Endothelial cell (in vitro differentiated cells): ENCODE results near the gene GALNT5. TPM values are rescaled to one million over a fixed set of nuclear protein-coding genes. Genes with fewer than 3 reads are reported as not detected.

ENCODE experiments used
- DNase-seq: peaks from one replicate; pipeline ENCODE4 v3.0.0; 2021; ENCODE audit warnings: low spot score
- H3K27ac Mint-ChIP-seq: one replicate; pipeline ENCODE4 v1.8.0; 2021; ENCODE audit warnings: mixed read lengths, inconsistent platforms; ENCODE audit not compliant: unreplicated experiment
- H3K27me3 Mint-ChIP-seq: one replicate; pipeline ENCODE4 v1.8.0; 2021; ENCODE audit warnings: mild to moderate bottlenecking, moderate library complexity, mixed read lengths, inconsistent platforms; ENCODE audit not compliant: unreplicated experiment
- H3K36me3 Mint-ChIP-seq: one replicate; pipeline ENCODE4 v1.8.0; 2021; ENCODE audit warnings: mild to moderate bottlenecking, low read depth, mixed read lengths, inconsistent platforms; ENCODE audit not compliant: unreplicated experiment
- H3K4me1 Mint-ChIP-seq: one replicate; pipeline ENCODE4 v1.8.0; 2021; ENCODE audit warnings: mild to moderate bottlenecking, mixed read lengths, inconsistent platforms; ENCODE audit not compliant: unreplicated experiment
- H3K4me3 Mint-ChIP-seq: one replicate; pipeline ENCODE4 v1.8.0; 2021; ENCODE audit warnings: mild to moderate bottlenecking, mixed read lengths, inconsistent platforms; ENCODE audit not compliant: unreplicated experiment
- H3K9me3 Mint-ChIP-seq: one replicate; pipeline ENCODE4 v1.8.0; 2021; ENCODE audit warnings: mixed read lengths, inconsistent platforms; ENCODE audit not compliant: unreplicated experiment
- CTCF ChIP-seq: fragments of 200-600 bp; sonication (generic); IDR thresholded peaks from one replicate; pipeline ENCODE4 v1.5.0; 2021; ENCODE audit warnings: antibody characterized with exemption; ENCODE audit not compliant: unreplicated experiment
- total RNA-seq: library from RNA; stranded (reverse); fragmentation: NEBNext Ultra II Directional; extraction: Animal tissue kit (Norgen Biotek cat#: 25700); gene quantifications from one replicate; pipeline ENCODE4 v1.2.1, GENCODE V29; 2021; ENCODE audit not compliant: unreplicated experiment

Gene GALNT5
- total RNA-seq, 1 donor from 2014 or later, result 0.15 TPM

- Mint-ChIP-seq H3K27ac (no peak overlapping the region), H3K4me3 (no peak overlapping the region)
- no peak for TF ChIP-seq CTCF
Observed at GRCh38 chr2:157309878-157310277, 52.4 kb downstream of the GALNT5 start.

DNA sequence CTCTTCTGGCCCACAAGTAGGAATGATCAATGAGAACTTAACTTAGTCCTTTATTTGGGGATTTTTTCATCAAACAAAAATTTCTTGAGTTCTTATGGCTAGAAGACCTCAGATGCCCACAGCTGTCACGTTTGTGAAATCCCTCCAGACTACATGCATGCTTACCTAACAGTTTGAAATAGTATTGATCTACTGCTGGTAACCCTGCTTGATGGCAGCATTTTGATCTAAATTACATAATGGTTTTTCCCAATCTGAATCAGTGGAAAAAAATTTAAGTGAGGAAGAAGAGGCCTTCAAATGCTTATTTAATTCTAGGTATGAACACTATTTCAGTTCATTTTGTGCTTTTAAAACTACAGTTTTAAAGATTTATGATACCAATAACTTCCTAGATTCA is 54.2 kb downstream of the GALNT5 start:
- no peak for TF ChIP-seq CTCF
- DNase-seq, result no peak
- Mint-ChIP-seq H3K27ac (no peak overlapping the region), H3K9me3 (no peaks in the 10 kb centered on the region), H3K4me3 (no peak overlapping the region), H3K27me3 (no peaks in the 10 kb centered on the region), H3K36me3 (no peaks in the 10 kb centered on the region), H3K4me1 (peaks cover 2% of the 10 kb centered on the region)

More at GRCh38 chr2:157309878-157310277, 52.4 kb downstream of the GALNT5 start:
- no peak for DNase-seq
- no peaks in the 10 kb centered on the region for H3K9me3 Mint-ChIP-seq
- no peaks in the 10 kb centered on the region for H3K27me3 Mint-ChIP-seq
- H3K36me3 Mint-ChIP-seq, result no peaks in the 10 kb centered on the region
- H3K4me1 Mint-ChIP-seq, result peaks cover 2% of the 10 kb centered on the region

DNA sequence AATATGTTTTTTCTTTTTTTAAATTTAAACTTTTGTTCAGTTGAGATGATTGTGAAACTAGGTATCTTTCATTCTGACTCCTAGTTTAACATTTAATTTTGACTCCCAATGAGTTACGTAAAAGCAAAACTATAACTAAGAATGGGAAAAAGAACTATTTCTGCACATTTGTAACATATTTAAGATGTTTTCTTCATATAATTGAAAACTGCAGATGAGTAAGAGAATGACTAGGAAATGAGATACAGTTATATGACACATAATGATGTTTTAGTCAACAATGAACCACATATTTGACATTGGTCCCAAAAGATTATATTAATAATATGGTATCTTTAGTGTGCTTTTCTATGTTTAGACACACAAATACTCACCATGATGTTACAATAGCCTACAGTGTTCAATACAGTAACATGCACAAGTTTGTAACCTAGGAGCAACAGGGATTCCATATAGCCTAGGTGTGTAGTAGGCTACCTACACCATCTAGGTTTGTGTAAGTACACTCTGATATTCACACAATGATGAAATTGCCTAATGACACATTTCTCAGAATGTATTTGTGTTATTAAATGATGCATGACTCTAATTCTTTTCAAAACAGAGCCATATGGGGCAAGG is 55.5 kb downstream of the GALNT5 start:
- no peaks in the 10 kb centered on the region for H3K9me3 Mint-ChIP-seq
- H3K27ac Mint-ChIP-seq, result no peak overlapping the region
- no peak for TF ChIP-seq CTCF
- no peaks in the 10 kb centered on the region for H3K27me3 Mint-ChIP-seq
- no peak for DNase-seq
- peaks cover 2% of the 10 kb centered on the region for H3K4me1 Mint-ChIP-seq
- no peaks in the 10 kb centered on the region for H3K36me3 Mint-ChIP-seq
- H3K4me3 Mint-ChIP-seq, result no peak overlapping the region

DNA sequence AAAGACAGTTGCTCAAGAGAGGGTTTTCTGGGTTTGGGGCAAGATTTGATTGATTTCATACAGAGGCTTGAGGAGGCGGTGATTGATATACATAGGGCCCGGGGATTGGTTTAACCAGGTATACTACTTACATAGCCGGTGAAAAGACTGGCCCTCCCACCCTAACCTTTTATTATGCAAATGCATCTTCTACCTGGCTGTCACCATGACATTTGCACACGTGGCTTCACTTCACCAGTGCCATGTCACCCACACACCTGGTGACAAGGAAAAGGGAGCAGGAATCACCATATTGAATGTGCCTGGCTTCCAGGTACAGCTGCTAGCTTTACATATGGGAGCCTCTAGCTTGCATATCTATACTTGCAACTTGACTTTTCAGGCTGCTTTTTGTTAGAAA is 58.4 kb downstream of the GALNT5 start:
- Mint-ChIP-seq H3K9me3 (no peaks in the 10 kb centered on the region), H3K4me1 (no peaks in the 10 kb centered on the region), H3K27ac (no peak overlapping the region), H3K36me3 (no peaks in the 10 kb centered on the region), H3K4me3 (no peak overlapping the region), H3K27me3 (no peaks in the 10 kb centered on the region)
- no peak for TF ChIP-seq CTCF
- DNase-seq, result no peak

GRCh38 chr2:157318884-157319283 is 61.4 kb downstream of the GALNT5 start:
- no peak overlapping the region for H3K27ac Mint-ChIP-seq
- no peak for TF ChIP-seq CTCF

More at GRCh38 chr2:157318884-157319283, 61.4 kb downstream of the GALNT5 start:
- Mint-ChIP-seq H3K4me3 (no peak overlapping the region), H3K4me1 (peaks cover 4% of the 10 kb centered on the region), H3K9me3 (no peaks in the 10 kb centered on the region), H3K36me3 (no peaks in the 10 kb centered on the region), H3K27me3 (no peaks in the 10 kb centered on the region)
- DNase-seq, result no peak
